T-cell (primary cell): ENCODE results near the gene ARID3A. TPM values are rescaled to one million over a fixed set of nuclear protein-coding genes. Genes with fewer than 3 reads are reported as not detected.
A peak's percentile ranks its signal among the peaks of the same experiment; 100 is the strongest.

Experiments
- ATAC-seq, 4 experiments: fragments of 200-7000 bp in 3 of 4; fragments of 150-1000 bp in 1 of 4; cut with Tn5 transposase; replicated peaks in 1 of 4; 1 replicate in 3 of 4; 2 replicates in 1 of 4; pipeline ENCODE4 v1.10.0; 2021; ENCODE audit warnings: moderate library complexity in 3 of 4, mild to moderate bottlenecking in 2 of 4, moderate number of reproducible peaks in 1 of 4
- CTCF ChIA-PET, 2 donors: fragments of 300-600 bp; sonication (Branson Sonifier 250); formaldehyde crosslinking; loops; one replicate each; lab custom pipeline; 2022; ENCODE audit warnings: antibody characterized with exemption in 2 of 2; lab: Charles Lee
- POLR2A ChIA-PET, 2 donors: fragments of 300-600 bp; sonication (Branson Sonifier 250); formaldehyde crosslinking; loops; one replicate each; lab custom pipeline; 2022; ENCODE audit warnings: antibody characterized with exemption in 2 of 2; lab: Charles Lee
- DNase-seq, 35 experiments: peaks; one replicate each; pipeline versions ENCODE4 v3.0.0 to v3.0.0-alpha.2; 2013 to 2023
- H3K27ac ChIP-seq: one replicate; pipeline ENCODE4 v1.5.1; 2013; ENCODE audit warnings: low read length
- H3K27me3 ChIP-seq, 2 experiments: replicated peaks in 1 of 2; 1 replicate in 1 of 2; 2 replicates in 1 of 2; pipeline versions ENCODE4 v1.6.1 to v1.7.0; 2013; ENCODE audit warnings: low read length in 1 of 2, mixed read lengths in 1 of 2; ENCODE audit not compliant: control insufficient read depth in 2 of 2, insufficient read depth in 2 of 2; ENCODE audit errors: extremely low read depth in 1 of 2
- H3K36me3 ChIP-seq, 2 donors: 1 replicate in 1 of 2; 2 replicates in 1 of 2; pipeline versions ENCODE4 v1.6.1 to v1.7.0; 2013; ENCODE audit warnings: low read length in 1 of 2; ENCODE audit not compliant: control insufficient read depth in 2 of 2, insufficient read depth in 1 of 2; ENCODE audit errors: extremely low read depth in 1 of 2
- H3K4me1 ChIP-seq, 2 experiments: 1 replicate in 1 of 2; 2 replicates in 1 of 2; pipeline versions ENCODE4 v1.6.1 to v1.7.0; 2013; ENCODE audit warnings: low read length in 2 of 2, mixed read lengths in 1 of 2; ENCODE audit not compliant: insufficient read depth in 2 of 2, control insufficient read depth in 1 of 2; ENCODE audit errors: extremely low read depth in 1 of 2
- H3K4me3 ChIP-seq, 2 donors: 1 replicate in 1 of 2; 2 replicates in 1 of 2; pipeline versions ENCODE4 v1.5.1 to v1.7.0; 2013; ENCODE audit warnings: mild to moderate bottlenecking in 2 of 2, low read length in 1 of 2, moderate library complexity in 1 of 2; ENCODE audit not compliant: control insufficient read depth in 1 of 2; ENCODE audit errors: extremely low read depth in 1 of 2
- H3K9me3 ChIP-seq: 2 replicates; pipeline ENCODE4 v1.7.0; 2013
- H3K27ac Mint-ChIP-seq, 2 donors: one replicate each; pipeline ENCODE4 v1.8.0; 2020 to 2021; ENCODE audit warnings: mild to moderate bottlenecking in 2 of 2, mixed read lengths in 2 of 2
- H3K27me3 Mint-ChIP-seq, 2 donors: one replicate each; pipeline ENCODE4 v1.8.0; 2021 to 2022; ENCODE audit warnings: mixed read lengths in 2 of 2
- H3K36me3 Mint-ChIP-seq: one replicate; pipeline ENCODE4 v1.8.0; 2021; ENCODE audit warnings: mixed read lengths
- H3K4me1 Mint-ChIP-seq, 3 donors: one replicate each; pipeline ENCODE4 v1.8.0; 2020 to 2022; ENCODE audit warnings: mixed read lengths in 3 of 3, mild to moderate bottlenecking in 1 of 3
- H3K4me3 Mint-ChIP-seq, 3 donors: one replicate each; pipeline ENCODE4 v1.8.0; 2020 to 2022; ENCODE audit warnings: mild to moderate bottlenecking in 3 of 3, mixed read lengths in 3 of 3, moderate library complexity in 3 of 3
- H3K9me3 Mint-ChIP-seq, 3 donors: one replicate each; pipeline ENCODE4 v1.8.0; 2020 to 2022; ENCODE audit warnings: mixed read lengths in 3 of 3
- WGBS: methylation state at CpG from one replicate; pipeline ENCODE4 v1.1.5; 2013; ENCODE audit warnings: missing lambda C conversion rate; ENCODE audit not compliant: insufficient coverage; 5-methylcytosine and 5-hydroxymethylcytosine counted together
- total RNA-seq, 35 experiments: library from RNA in 6 of 35; stranded (reverse) in 6 of 35; fragments of 120-200 nt in 1 of 35; gene quantifications; one replicate each; pipeline versions ENCODE4 v1.2.1 to v1.2.4 and lab custom pipeline; 2013 to 2026

ARID3A gene
- total RNA-seq, 5 donors from 2014 or later (not counting 1 experiment from before 2014, with no cell fraction given) = 9.8 to 13.2 (median 12.0) TPM

DNA sequence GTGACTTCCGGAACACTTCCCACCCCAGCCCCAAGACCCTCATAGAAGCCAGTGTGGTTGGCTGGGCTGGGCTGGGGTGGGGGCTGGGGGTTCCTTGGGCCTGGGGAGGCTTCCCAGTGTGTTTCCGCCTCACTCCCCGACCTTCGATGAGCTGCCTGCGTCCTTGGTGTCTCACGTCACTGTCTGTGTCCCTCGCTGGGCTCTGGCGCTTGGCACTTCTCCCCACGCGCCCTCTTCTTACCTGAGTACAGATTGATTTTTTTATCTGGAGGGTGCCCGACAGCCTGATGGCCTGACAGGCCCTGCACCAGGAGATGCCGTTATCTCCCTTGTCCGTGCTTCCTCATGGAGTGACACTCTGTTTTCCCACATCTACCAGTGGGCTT lies 66.8 kb downstream of the ARID3A start:
- peaks cover under 1 to 21% of the 10 kb centered on the region in 2 experiments for H3K27me3 ChIP-seq
- no peak overlapping the region for H3K27ac ChIP-seq
- Mint-ChIP-seq H3K36me3 (peaks cover 3% of the 10 kb centered on the region), H3K27ac (peak overlapping the region in 1 of 2 donors; percentile 15), H3K4me3 (no peak overlapping the region), H3K4me1 (peaks cover 6 to 11% (median 9%) of the 10 kb centered on the region in 3 donors), H3K9me3 (no peaks in the 10 kb centered on the region), H3K27me3 (no peaks in the 10 kb centered on the region)
- WGBS = 97% methylated on average over 12 of the region's 13 CpGs
- no peaks in the 10 kb centered on the region for H3K9me3 ChIP-seq
- ATAC-seq (no peak), DNase-seq (no peak)
- H3K4me1 ChIP-seq = peaks cover 2 to 34% of the 10 kb centered on the region in 2 experiments
- ChIA-PET POLR2A (no interaction called here), CTCF (no interaction called here)
- peaks cover 23 to 30% of the 10 kb centered on the region in 2 donors for H3K36me3 ChIP-seq
- no peak overlapping the region for H3K4me3 ChIP-seq

- Histone ChIP-seq H3K27me3 (peaks cover 4 to 29% of the 10 kb centered on the region in 2 experiments), H3K36me3 (peaks cover 18 to 30% of the 10 kb centered on the region in 2 donors), H3K9me3 (no peaks in the 10 kb centered on the region), H3K4me3 (no peak overlapping the region), H3K27ac (no peak overlapping the region), H3K4me1 (peaks cover 2 to 34% of the 10 kb centered on the region in 2 experiments)
- Mint-ChIP-seq H3K27ac (no peak overlapping the region), H3K9me3 (no peaks in the 10 kb centered on the region), H3K36me3 (peaks cover 3% of the 10 kb centered on the region), H3K4me1 (peaks cover 6 to 13% (median 9%) of the 10 kb centered on the region in 3 donors), H3K4me3 (no peak overlapping the region), H3K27me3 (peaks cover 4 to 6% of the 10 kb centered on the region in 2 donors)
- WGBS = 98% methylated on average over 17 of the region's 17 CpGs
- ChIA-PET CTCF (interaction anchor here in 1 of 2 donors (0.6 kb wide), 1 partner anchor 774 kb away, joined by 3 read pairs; no protein-coding TSS in a partner anchor), POLR2A (no interaction called here)
- ATAC-seq = no peak
- DNase-seq = no peak
Measured at GRCh38 chr19:993361-993830, 67.6 kb downstream of the ARID3A start.

GRCh38 chr19:993831-994393 lies 68.1 kb downstream of the ARID3A start:
- ChIA-PET POLR2A (no interaction called here), CTCF (interaction anchor here in 1 of 2 donors (0.6 kb wide), 1 partner anchor 773 kb away, joined by 3 read pairs; no protein-coding TSS in a partner anchor)
- H3K27ac Mint-ChIP-seq = no peak overlapping the region
- H3K9me3 ChIP-seq = no peaks in the 10 kb centered on the region
- peaks cover 7 to 14% (median 9%) of the 10 kb centered on the region in 3 donors for H3K4me1 Mint-ChIP-seq
- 93% methylated on average over 35 of the region's 43 CpGs for WGBS
- peaks cover 3% of the 10 kb centered on the region for H3K36me3 Mint-ChIP-seq
- no peaks in the 10 kb centered on the region for H3K9me3 Mint-ChIP-seq
- H3K4me3 Mint-ChIP-seq = no peak overlapping the region
- H3K4me1 ChIP-seq = peaks cover 2 to 29% of the 10 kb centered on the region in 2 experiments
- H3K36me3 ChIP-seq = peaks cover 15 to 30% of the 10 kb centered on the region in 2 donors
- peaks cover 4 to 34% of the 10 kb centered on the region in 2 experiments for H3K27me3 ChIP-seq
- DNase-seq (no peak), ATAC-seq (no peak)
- peaks cover 7 to 10% of the 10 kb centered on the region in 2 donors for H3K27me3 Mint-ChIP-seq
- H3K4me3 ChIP-seq = no peak overlapping the region
- H3K27ac ChIP-seq = no peak overlapping the region

GRCh38 chr19:994516-994915 lies 68.7 kb downstream of the ARID3A start:
- Mint-ChIP-seq H3K9me3 (no peaks in the 10 kb centered on the region), H3K27me3 (peaks cover 13 to 16% of the 10 kb centered on the region in 2 donors), H3K4me1 (peaks cover 9 to 17% (median 10%) of the 10 kb centered on the region in 3 donors), H3K27ac (no peak overlapping the region), H3K4me3 (no peak overlapping the region), H3K36me3 (peaks cover 3% of the 10 kb centered on the region)
- Histone ChIP-seq H3K4me3 (no peak overlapping the region), H3K9me3 (no peaks in the 10 kb centered on the region), H3K27ac (no peak overlapping the region), H3K4me1 (peaks cover 2 to 23% of the 10 kb centered on the region in 2 experiments), H3K27me3 (peaks cover 7 to 40% of the 10 kb centered on the region in 2 experiments), H3K36me3 (peaks cover 14 to 30% of the 10 kb centered on the region in 2 donors)
- POLR2A ChIA-PET = no interaction called here
- ATAC-seq (no peak), DNase-seq (no peak)
- CTCF ChIA-PET = no interaction called here
- WGBS = 91% methylated on average over 12 of the region's 18 CpGs

GRCh38 chr19:995051-995827 lies 69.4 kb downstream of the ARID3A start:
- ChIA-PET POLR2A (no interaction called here), CTCF (no interaction called here)
- DNase-seq (no peak), ATAC-seq (no peak)
- peaks cover 9 to 17% (median 10%) of the 10 kb centered on the region in 3 donors for H3K4me1 Mint-ChIP-seq
- H3K27ac ChIP-seq = no peak overlapping the region
- H3K27ac Mint-ChIP-seq = no peak overlapping the region
- no peaks in the 10 kb centered on the region for H3K9me3 Mint-ChIP-seq
- peaks cover 3% of the 10 kb centered on the region for H3K36me3 Mint-ChIP-seq
- 86% methylated on average over 16 of the region's 26 CpGs for WGBS
- no peak overlapping the region for H3K4me3 ChIP-seq
- H3K4me1 ChIP-seq = peaks cover 2 to 24% of the 10 kb centered on the region in 2 experiments
- peaks cover 7 to 46% of the 10 kb centered on the region in 2 experiments for H3K27me3 ChIP-seq
- H3K36me3 ChIP-seq = peaks cover 10 to 25% of the 10 kb centered on the region in 2 donors
- no peaks in the 10 kb centered on the region for H3K9me3 ChIP-seq
- H3K4me3 Mint-ChIP-seq = no peak overlapping the region
- H3K27me3 Mint-ChIP-seq = peaks cover 13 to 19% of the 10 kb centered on the region in 2 donors
